Mononuclear cell (primary cell): Measurements from ENCODE around the gene PRPF38B. TPM values are rescaled to one million over a fixed set of nuclear protein-coding genes. Genes with fewer than 3 reads are reported as not detected.

ENCODE experiments used
- H3K27me3 ChIP-seq: 2 replicates; pipeline ENCODE4 v1.6.0; 2011; ENCODE audit warnings: low read length, control low read depth; ENCODE audit not compliant: insufficient read depth
- H3K4me1 ChIP-seq: 2 replicates; pipeline ENCODE4 v1.5.1; 2011; ENCODE audit warnings: mild to moderate bottlenecking, low read length, control low read depth; ENCODE audit not compliant: insufficient read depth
- H3K4me3 ChIP-seq: 2 replicates; pipeline ENCODE4 v1.5.1; 2011; ENCODE audit warnings: mild to moderate bottlenecking, low read length, moderate library complexity
- H3K9me3 ChIP-seq: 2 replicates; pipeline ENCODE4 v1.5.1; 2011; ENCODE audit warnings: low read depth, mild to moderate bottlenecking, control low read depth, low read length
- total RNA-seq: library from RNA; depleted of rRNA; stranded (reverse); fragments of >200 nt; gene quantifications from one replicate; pipeline ENCODE4 v1.2.3, GENCODE V29; 2012

Gene PRPF38B
- total RNA-seq = 58.4 TPM

GRCh38 chr1:108691942-108692723 is at the start of gene PRPF38B:
PRPF38B (plus strand) TSS chr1:108692310; CDS start chr1:108692592, 282 bp downstream.
- H3K9me3 ChIP-seq = no peaks in the 10 kb centered on the region
- peaks cover 23% of the 10 kb centered on the region for H3K4me1 ChIP-seq
- peak within 1 kb of the TSS; percentile 68 for H3K4me3 ChIP-seq

DNA sequence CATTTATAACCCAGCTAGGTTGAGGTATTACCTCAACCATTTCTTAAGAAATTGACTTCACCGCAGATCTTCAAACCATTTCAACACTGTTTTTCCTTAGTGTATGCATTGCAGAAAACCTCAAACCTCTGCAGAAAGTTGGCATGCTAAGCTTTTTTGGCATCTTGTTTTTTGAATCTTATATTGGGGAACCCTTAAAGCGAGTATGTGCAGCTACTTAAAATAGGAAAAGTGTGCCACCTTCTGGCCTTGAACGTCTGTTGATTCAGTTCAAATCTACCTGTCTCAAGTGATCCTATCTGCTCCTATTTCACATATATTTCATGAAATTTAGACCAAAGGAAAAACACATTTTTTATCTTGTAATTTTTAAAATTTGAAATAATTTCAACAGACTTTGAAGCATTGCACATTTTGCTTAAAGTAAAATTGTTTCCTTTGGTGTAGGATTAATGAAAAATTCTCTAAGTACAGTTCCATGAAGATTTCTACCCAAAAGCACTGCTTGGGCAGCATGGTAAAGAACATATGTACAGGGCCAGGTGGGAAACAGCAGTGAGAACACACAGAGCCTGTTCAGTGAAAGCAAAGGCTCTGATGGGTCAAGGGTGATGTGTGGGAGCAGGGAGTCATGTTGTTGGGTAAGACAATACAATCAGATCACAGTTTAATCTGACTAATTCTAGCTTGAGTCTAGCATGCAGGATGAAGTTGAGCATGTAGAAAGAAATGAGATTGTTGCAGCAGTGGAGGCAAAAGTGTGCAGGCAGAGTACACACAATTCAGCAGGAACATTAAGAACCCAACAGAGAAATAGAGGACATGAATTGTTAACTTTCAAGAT is 48.4 kb upstream of the PRPF38B start:
- peaks cover 66% of the 10 kb centered on the region for H3K4me1 ChIP-seq
- H3K9me3 ChIP-seq = no peaks in the 10 kb centered on the region
- no peak overlapping the region for H3K4me3 ChIP-seq

More at GRCh38 chr1:108691942-108692723, at the start of gene PRPF38B:
- no peaks in the 10 kb centered on the region for H3K27me3 ChIP-seq

GRCh38 chr1:108644984-108645383 is 47.1 kb upstream of the PRPF38B start:
- H3K4me3 ChIP-seq = no peak overlapping the region
- no peaks in the 10 kb centered on the region for H3K27me3 ChIP-seq
- no peaks in the 10 kb centered on the region for H3K9me3 ChIP-seq
- H3K4me1 ChIP-seq = peaks cover 62% of the 10 kb centered on the region

More for the DNA sequence above, 48.4 kb upstream of the PRPF38B start:
- H3K27me3 ChIP-seq = no peaks in the 10 kb centered on the region

DNA sequence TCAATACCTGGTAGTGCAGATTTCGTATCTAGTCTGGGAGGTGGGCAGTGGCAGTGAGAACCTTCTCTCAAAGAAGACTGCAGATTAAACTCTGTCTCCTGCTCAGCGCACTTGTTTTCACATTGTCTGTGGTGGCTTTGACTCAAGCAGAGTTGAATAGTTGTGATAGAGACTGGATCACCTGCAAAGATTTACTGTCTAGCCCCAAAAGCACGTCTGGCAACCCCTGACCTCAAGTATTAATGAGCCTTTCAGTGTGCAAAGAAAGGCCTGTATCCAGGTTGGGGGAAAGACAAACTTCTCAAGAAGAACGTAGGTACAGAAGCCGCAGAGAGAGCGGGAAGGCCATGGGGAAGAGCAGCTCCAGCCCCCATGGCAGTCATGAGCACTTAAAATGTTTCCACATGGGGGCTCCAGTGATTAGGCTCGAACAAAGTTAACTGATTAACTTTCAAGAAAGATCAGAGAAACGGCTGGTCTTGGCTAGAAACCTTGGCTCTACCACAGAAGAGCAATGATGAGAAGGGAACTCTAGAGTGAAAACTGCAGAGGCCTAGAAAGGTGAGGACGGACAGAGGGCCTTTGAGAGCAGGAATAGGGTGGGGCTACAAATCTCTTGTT is 46.4 kb upstream of the PRPF38B start:
- peaks cover 61% of the 10 kb centered on the region for H3K4me1 ChIP-seq
- H3K4me3 ChIP-seq = no peak overlapping the region
- H3K9me3 ChIP-seq = no peaks in the 10 kb centered on the region
- no peaks in the 10 kb centered on the region for H3K27me3 ChIP-seq

DNA sequence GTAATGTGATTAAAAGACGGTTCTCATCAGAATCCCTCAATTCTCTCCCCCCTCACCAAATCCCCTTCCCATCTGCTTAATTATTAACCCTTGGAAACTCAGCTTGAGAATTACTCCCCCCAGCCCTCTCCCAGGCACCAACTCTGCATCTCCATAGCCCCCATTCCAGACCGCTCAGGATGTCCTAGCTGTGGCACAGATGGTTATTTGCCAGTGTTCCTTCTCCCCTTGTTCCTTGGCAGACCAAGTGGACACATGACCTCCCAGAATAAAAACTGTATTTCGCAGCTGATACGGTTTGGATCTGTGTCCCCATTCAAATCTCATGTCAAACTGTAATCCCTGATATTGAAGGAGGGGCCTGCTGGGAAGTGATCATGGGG is 45.9 kb upstream of the PRPF38B start:
- Histone ChIP-seq H3K27me3 (no peaks in the 10 kb centered on the region), H3K4me3 (no peak overlapping the region), H3K4me1 (peaks cover 61% of the 10 kb centered on the region), H3K9me3 (no peaks in the 10 kb centered on the region)

DNA sequence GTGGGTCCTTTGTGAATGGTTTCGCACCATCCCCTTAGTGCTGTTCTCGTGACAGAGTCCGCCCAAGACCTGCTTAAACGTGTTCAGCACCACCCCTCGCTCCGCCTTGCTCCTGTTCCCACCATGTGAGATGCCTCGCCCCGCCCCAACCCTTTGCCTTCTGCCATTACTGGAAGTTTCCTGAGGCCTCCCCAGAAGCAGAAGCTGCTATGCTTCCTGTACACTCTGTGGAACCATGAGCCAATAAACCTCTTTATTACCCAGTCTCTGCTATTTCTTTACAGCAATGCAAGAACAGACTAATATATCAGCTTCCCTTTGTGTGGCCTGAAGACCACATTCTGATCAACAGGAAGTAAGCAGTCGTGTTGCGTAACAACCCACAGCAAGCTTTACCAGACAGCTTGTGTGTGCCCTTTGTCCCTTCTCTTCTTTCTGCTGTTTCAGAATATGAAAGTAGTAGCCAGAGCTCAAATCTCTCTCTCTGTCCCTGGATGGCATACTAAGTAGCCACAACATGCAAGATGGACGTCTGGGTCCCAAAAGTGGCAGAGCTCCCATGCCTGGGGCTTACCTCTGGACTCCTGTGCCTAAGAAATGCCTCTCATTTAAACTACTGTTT is 45.4 kb upstream of the PRPF38B start:
- peaks cover 61% of the 10 kb centered on the region for H3K4me1 ChIP-seq
- H3K4me3 ChIP-seq = no peak overlapping the region
- H3K27me3 ChIP-seq = no peaks in the 10 kb centered on the region
- no peaks in the 10 kb centered on the region for H3K9me3 ChIP-seq

- H3K4me1 ChIP-seq = peaks cover 8% of the 10 kb centered on the region
- no peak overlapping the region for H3K4me3 ChIP-seq
- no peaks in the 10 kb centered on the region for H3K9me3 ChIP-seq
Observed at GRCh38 chr1:108653431-108654105, 38.5 kb upstream of the PRPF38B start.

DNA sequence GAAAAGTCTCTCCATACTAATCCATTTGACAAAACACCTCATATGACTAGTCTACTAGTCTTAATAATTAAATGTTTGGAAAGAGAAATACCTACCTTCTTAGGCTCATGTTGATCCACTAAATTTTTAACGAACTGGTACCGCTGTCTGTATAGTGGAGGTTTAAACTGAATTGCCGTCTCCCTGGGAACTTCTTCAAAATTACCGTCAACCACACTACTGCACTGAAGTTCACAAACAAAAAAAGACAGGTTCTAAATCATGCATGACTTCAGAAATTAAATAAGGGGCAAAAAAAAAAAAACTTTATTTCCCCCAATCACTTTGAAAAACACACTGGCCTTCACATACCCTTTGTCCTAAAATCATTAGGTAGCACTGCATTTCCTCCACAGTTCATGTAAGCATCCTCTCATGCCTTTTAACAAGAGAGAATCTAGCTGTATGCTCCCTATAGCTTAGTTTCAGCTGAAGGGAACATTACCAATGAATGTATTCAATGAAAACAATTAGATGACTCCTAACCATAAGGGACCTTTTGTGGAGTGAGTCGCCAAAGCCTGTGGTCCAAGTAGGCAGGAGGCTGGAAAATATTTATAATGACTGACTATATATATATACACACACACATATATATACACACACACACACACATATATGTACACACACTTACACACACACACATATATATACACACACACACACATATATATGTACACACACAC is 34.6 kb upstream of the PRPF38B start:
- Histone ChIP-seq H3K27me3 (no peaks in the 10 kb centered on the region), H3K4me3 (no peak overlapping the region), H3K4me1 (peaks cover 23% of the 10 kb centered on the region), H3K9me3 (no peaks in the 10 kb centered on the region)

More at GRCh38 chr1:108653431-108654105, 38.5 kb upstream of the PRPF38B start:
- no peaks in the 10 kb centered on the region for H3K27me3 ChIP-seq

DNA sequence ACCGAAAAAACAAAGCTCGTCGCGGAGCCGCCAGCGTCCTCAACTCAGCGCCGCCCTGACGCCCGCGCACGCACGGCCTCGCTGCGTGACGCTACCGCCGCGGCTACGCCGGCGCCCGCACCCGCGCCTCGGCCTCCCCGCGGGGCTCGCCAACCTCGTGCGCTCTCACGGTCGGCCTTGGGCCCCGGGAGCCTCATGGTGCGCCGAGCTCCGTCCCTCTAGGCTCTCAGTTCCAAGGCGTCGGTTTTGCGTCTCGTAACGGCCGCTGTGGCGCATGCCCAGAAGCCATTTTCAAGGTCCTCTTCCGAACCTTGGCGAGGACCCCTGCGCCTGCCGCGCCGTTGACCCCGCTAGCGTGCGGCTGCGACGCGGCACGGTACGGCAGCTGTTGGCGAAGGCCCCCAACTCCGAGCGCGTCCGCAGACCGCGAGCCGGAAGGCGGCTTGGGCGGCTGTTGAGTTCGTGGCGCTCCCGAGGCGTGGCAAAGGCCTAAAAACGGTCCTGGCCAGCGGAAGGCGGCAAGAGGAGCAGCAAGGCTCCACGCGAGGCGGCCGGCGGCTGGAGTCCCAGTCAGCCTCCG is 31.0 kb upstream of the PRPF38B start, which contains the start of gene HENMT1:
Gene HENMT1 (minus strand): TSS at position 64 of the 580 bp plus-strand sequence. CDS start 1,209 bp downstream, outside the sequence.
- no peaks in the 10 kb centered on the region for H3K9me3 ChIP-seq
- peaks cover 23% of the 10 kb centered on the region for H3K4me1 ChIP-seq
- H3K4me3 ChIP-seq = peak within 1 kb of the TSS; percentile 67
- no peaks in the 10 kb centered on the region for H3K27me3 ChIP-seq

DNA sequence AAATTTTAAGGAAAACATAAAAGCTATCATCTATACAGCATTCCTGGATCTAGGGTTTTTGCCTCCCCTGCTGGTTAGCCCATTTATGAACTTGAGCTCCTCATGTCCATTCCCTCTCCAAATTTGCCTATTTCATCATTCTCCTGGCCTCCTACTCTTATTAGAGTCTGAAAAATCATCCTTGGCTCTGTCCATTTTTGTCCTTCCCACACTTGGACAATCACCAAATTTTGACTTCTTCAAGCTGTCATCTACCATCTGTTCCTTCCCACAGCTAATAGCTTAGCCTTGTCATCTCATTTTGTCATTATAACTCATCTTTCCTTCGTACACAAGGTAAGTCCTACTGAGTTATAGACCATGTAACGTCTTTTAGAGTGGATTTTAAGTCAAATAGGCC is 29.0 kb upstream of the PRPF38B start:
- Histone ChIP-seq H3K9me3 (no peaks in the 10 kb centered on the region), H3K4me1 (peaks cover 17% of the 10 kb centered on the region), H3K27me3 (no peaks in the 10 kb centered on the region), H3K4me3 (no peak overlapping the region)

GRCh38 chr1:108664481-108664880 is 27.6 kb upstream of the PRPF38B start:
- no peaks in the 10 kb centered on the region for H3K9me3 ChIP-seq
- no peak overlapping the region for H3K4me3 ChIP-seq
- peaks cover 17% of the 10 kb centered on the region for H3K4me1 ChIP-seq
- H3K27me3 ChIP-seq = no peaks in the 10 kb centered on the region

DNA sequence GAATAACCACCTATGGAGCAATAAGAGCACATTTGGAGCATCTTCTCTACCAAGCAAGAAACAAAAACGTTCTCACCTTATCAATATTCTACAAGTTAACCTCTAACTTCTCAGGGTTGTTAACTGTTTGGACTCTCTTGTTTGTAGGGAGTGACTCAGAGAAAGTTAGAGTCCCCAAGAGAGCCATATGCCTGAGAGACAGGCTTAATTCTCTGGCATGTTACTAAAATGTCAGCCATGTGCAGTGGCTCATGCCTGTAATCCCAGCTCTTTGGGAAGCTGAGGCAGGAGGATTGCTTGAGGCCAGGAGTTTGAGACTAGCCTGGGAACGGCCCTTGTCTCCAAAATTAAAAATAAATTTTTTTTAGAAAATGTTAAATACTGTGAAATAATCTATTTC is 27.0 kb upstream of the PRPF38B start:
- Histone ChIP-seq H3K9me3 (no peaks in the 10 kb centered on the region), H3K4me1 (peaks cover 16% of the 10 kb centered on the region), H3K27me3 (no peaks in the 10 kb centered on the region), H3K4me3 (no peak overlapping the region)

DNA sequence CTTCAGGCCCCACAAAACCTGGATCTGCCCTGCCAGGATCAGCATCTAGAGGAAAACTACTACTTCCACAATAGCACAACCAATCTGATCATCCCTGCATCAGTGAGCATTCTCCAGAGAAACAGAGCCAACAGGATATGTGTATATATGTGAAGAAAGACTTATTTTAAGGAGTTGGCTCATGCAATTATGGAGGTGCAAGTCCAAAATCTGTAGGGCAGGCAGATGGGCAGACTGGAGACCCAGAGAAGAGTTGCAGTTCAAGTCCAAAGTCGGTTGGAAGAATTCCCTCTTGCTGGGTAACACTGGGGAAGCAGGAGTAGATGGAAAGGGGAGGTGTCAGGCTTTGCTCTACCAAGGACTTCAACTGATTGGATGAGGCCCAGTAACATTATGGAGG is 26.3 kb upstream of the PRPF38B start:
- H3K4me3 ChIP-seq = no peak overlapping the region
- H3K27me3 ChIP-seq = no peaks in the 10 kb centered on the region
- peaks cover 12% of the 10 kb centered on the region for H3K4me1 ChIP-seq
- H3K9me3 ChIP-seq = no peaks in the 10 kb centered on the region
